ENCODE data around the gene ABHD3. TPM values are rescaled to one million over a fixed set of nuclear protein-coding genes. Genes with fewer than 3 reads are reported as not detected.

Gene ABHD3
- total and polyA plus RNA-seq, 2 of the 8 experiments (the other 6 are each of a cell fraction or from before 2014, with no cell fraction given): 8.4 to 12.1 TPM

GRCh38 chr18:21740538-21741311 is 36.2 kb upstream of the ABHD3 start, which contains the start of gene MIB1:
TSS of gene MIB1 (plus strand) at chr18:21740792. CDS start at chr18:21741584, 792 bp downstream.
- POLR2A ChIA-PET (ENCODE audit: partially characterized antibody): interaction anchor here (0.7 to 2.9 kb wide), 11 partner anchors 8 to 252 kb away, joined by 3 to 19 read pairs (median 3); partner anchors contain the start of genes ABHD3, ESCO1 and SNRPD1
- H3K27ac ChIP-seq (ENCODE audit: low read depth, low read length): peak within 1 kb of the TSS; percentile 91
- H3K79me2 ChIP-seq (ENCODE audit: control insufficient read depth in 1 of 2, insufficient read depth in 2 of 2, low read length in 2 of 2): peaks cover 15 to 43% of the 10 kb centered on the region in 2 experiments
- no peaks in the 10 kb centered on the region for H3K27me3 ChIP-seq (replicated peaks in 1 of 4; ENCODE audit: control insufficient read depth in 3 of 4, extremely low read depth in 1 of 4, insufficient read depth in 3 of 4, low read length in 3 of 4)
- peak within 1 kb of the TSS; percentile 87 to 91 (median 88) for H3K9ac ChIP-seq (replicated peaks in 1 of 4; ENCODE audit: extremely low read depth in 1 of 4, low read depth in 3 of 4, low read length in 3 of 4)
- H2BK15ac ChIP-seq (ENCODE audit: low read length): no peak within 1 kb of the TSS; the same call in 1 of the 2 replicates
- peak; percentile 90 to 99 for DNase-seq (ENCODE audit: low read depth in 1 of 2, low spot score in 2 of 2)
- 0% methylated on average over 40 of the region's 76 CpGs; no CpG with 5 or more reads in 1 of the 2 experiments for WGBS, 2 experiments (ENCODE audit: extremely low coverage in 1 of 2, insufficient coverage in 1 of 2, insufficient read length in 1 of 2, insufficient replicate concordance in 2 of 2, low coverage in 1 of 2, low lambda C conversion rate in 2 of 2, missing lambda C conversion rate in 1 of 2)
- no peaks in the 10 kb centered on the region for H3K79me1 ChIP-seq (ENCODE audit: low read depth, low read length)
- H3K14ac ChIP-seq (ENCODE audit: insufficient read length): no peak within 1 kb of the TSS
- H2AFZ ChIP-seq (ENCODE audit: low read length): peak within 1 kb of the TSS; percentile 54
- FAIRE-seq: peak; percentile 60
- H3K9me3 ChIP-seq (ENCODE audit: insufficient read depth in 2 of 2, low read depth in 1 of 2, low read length in 1 of 2): no peaks in the 10 kb centered on the region
- H4K91ac ChIP-seq (replicated peaks; ENCODE audit: insufficient read length, low read length): no peak within 1 kb of the TSS
- no peak within 1 kb of the TSS for H3K23ac ChIP-seq (ENCODE audit: insufficient read length)
- no peak within 1 kb of the TSS for H3K56ac ChIP-seq (replicated peaks; ENCODE audit: insufficient read length, low read depth, low read length)
- H2BK12ac ChIP-seq (ENCODE audit: low read depth, low read length): no peak within 1 kb of the TSS
- no peak within 1 kb of the TSS for H2BK120ac ChIP-seq (replicated peaks; ENCODE audit: low read depth, low read length)
- H3K4me1 ChIP-seq (replicated peaks in 1 of 4; ENCODE audit: control insufficient read depth in 3 of 4, insufficient read depth in 4 of 4, low read length in 3 of 4): peaks cover 2 to 8% (median 4%) of the 10 kb centered on the region in 4 experiments; a peak in 5 of 7 replicates
- peaks cover 12 to 19% of the 10 kb centered on the region in 2 experiments for H4K20me1 ChIP-seq (replicated peaks in 1 of 2; ENCODE audit: control insufficient read depth in 1 of 2, insufficient read depth in 2 of 2, low read length in 2 of 2)
- peak within 1 kb of the TSS; percentile 38 for H3K4ac ChIP-seq (replicated peaks; ENCODE audit: insufficient read length, low read depth, low read length)
- peak within 1 kb of the TSS; percentile 79 for H4K5ac ChIP-seq (ENCODE audit: insufficient read length, low read depth, low read length)
- CTCF ChIA-PET (ENCODE audit: partially characterized antibody): no interaction called here
- H4K8ac ChIP-seq (ENCODE audit: extremely low read depth, insufficient read depth, low read length): peak within 1 kb of the TSS; percentile 93
- H3K23me2 ChIP-seq (ENCODE audit: low read depth, low read length): peaks cover 6% of the 10 kb centered on the region; the same call in 1 of the 2 replicates
- H2AK5ac ChIP-seq (ENCODE audit: low read depth, low read length): no peak within 1 kb of the TSS
- H3K4me3 ChIP-seq (ENCODE audit: extremely low read depth in 1 of 4, insufficient read depth in 2 of 4, low read depth in 3 of 4, low read length in 4 of 4): peak within 1 kb of the TSS; percentile 83 to 94 (median 88)
- peak within 1 kb of the TSS; percentile 95 for H2BK5ac ChIP-seq (ENCODE audit: low read depth, low read length)
- H3K4me2 ChIP-seq (ENCODE audit: insufficient read depth in 1 of 2, low read depth in 2 of 2, low read length in 2 of 2): peak within 1 kb of the TSS; percentile 80 to 88
- H3K18ac ChIP-seq (ENCODE audit: extremely low read depth, low read length): peak within 1 kb of the TSS; percentile 93
- H3K36me3 ChIP-seq (ENCODE audit: control insufficient read depth in 2 of 4, insufficient read depth in 4 of 4, low read length in 3 of 4): no peaks in the 10 kb centered on the region
- no peak within 1 kb of the TSS for H2BK20ac ChIP-seq (ENCODE audit: low read length)
- TF ChIP-seq SP1 (IDR thresholded peaks at IDR 0.05; ENCODE audit: low read depth, low read length) (no peak; the same call in 1 of the 2 replicates), NRF1 (IDR thresholded peaks at IDR 0.05; ENCODE audit: low read depth, low read length) (peak; percentile 82), SP2 (IDR thresholded peaks at IDR 0.05; ENCODE audit: low read length) (no peak), CBX5 (IDR thresholded peaks at IDR 0.05; ENCODE audit: low read depth, low read length) (no peak), FOSL1 (IDR thresholded peaks at IDR 0.05; ENCODE audit: insufficient read depth, low read depth, low read length) (no peak), MAFK (IDR thresholded peaks at IDR 0.05; ENCODE audit: low read depth, low read length) (no peak), HDAC6 (IDR thresholded peaks at IDR 0.05; ENCODE audit: low read depth, low read length) (no peak), RFX5 (IDR thresholded peaks at IDR 0.05; ENCODE audit: borderline replicate concordance, low read depth, low read length) (no peak), SP4 (IDR thresholded peaks at IDR 0.05; ENCODE audit: low read length) (0 out of 2 replicates have a peak, but pooled peaks have one; percentile 59), MAX (IDR thresholded peaks at IDR 0.05) (no peak), USF2 (IDR thresholded peaks at IDR 0.05; ENCODE audit: low read length) (no peak)

Measured in H1 (cell line).